SK-N-MC (cell line): ENCODE measurements around the gene LPIN1.

Experiments
- EZH2 ChIP-seq: fragments of 200-600 bp; sonication (generic); IDR thresholded peaks from one replicate; pipeline ENCODE4 v1.6.1; 2017; ENCODE audit warnings: antibody characterized with exemption
- POLR2AphosphoS5 ChIP-seq: IDR thresholded peaks from 2 replicates; pipeline ENCODE4 v1.6.1; 2012; ENCODE audit warnings: mild to moderate bottlenecking, low read depth, low read length, borderline replicate concordance

DNA sequence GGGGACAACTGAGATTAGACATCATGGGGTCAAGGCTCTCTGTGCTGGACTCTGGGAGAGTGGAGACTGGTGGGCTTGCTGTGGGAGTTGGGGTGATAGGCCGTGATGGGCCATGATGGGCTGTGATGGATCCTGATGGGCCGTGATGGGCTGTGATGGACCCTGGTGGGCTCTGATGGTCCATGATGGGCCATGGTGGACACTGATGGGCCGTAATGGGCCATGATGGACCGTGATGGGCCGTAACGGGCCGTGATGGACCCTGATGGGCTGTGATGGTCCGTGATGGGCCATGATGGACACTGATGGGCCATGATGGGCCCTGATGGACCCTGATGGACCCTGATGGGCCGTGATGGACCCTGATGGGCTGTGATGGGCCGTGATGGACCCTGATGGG lies 18.5 kb downstream of the LPIN1 start:
- TF ChIP-seq EZH2 (no peak), POLR2AphosphoS5 (no peak)
